Panc1 (cell line): Measurements from ENCODE around the gene PANK1. TPM values are rescaled to one million over a fixed set of nuclear protein-coding genes. Genes with fewer than 3 reads are reported as not detected.

Source experiments
- ATAC-seq: fragments of 200-7000 bp; cut with Tn5 transposase; 2 replicates; pipeline ENCODE4 v1.9.1; 2020; ENCODE audit warnings: mild to moderate bottlenecking, moderate library complexity
- BruUV-seq: library from RNA; stranded (reverse); fragments of 400-500 nt; replicated peaks from 2 replicates; lab custom pipeline; 2021; lab: Mats Ljungman, UMichigan
- CTCF ChIA-PET: fragments of 300-600 bp; sonication (Branson Sonifier 250); formaldehyde crosslinking; loops from one replicate; lab custom pipeline; 2022; ENCODE audit warnings: antibody characterized with exemption; lab: Charles Lee
- POLR2A ChIA-PET: fragments of 300-600 bp; sonication (Branson Sonifier 250); formaldehyde crosslinking; loops from one replicate; lab custom pipeline; 2022; ENCODE audit warnings: antibody characterized with exemption; lab: Charles Lee
- DNase-seq: peaks from one replicate; pipeline ENCODE4 v3.0.0-alpha.2; 2010; ENCODE audit warnings: low read depth, low spot score
- H3K27ac ChIP-seq: 2 replicates; pipeline ENCODE4 v1.5.1; 2011; ENCODE audit warnings: mild to moderate bottlenecking, low read length, inconsistent platforms
- H3K27me3 ChIP-seq: fragments of 200-500 bp; sonication (Bioruptor generic); 2 replicates; pipeline ENCODE4 v1.6.0; 2014; ENCODE audit warnings: low read length, inconsistent platforms; ENCODE audit not compliant: control insufficient read depth, insufficient read depth
- H3K36me3 ChIP-seq: fragments of 200-500 bp; sonication (Bioruptor generic); 2 replicates; pipeline ENCODE4 v1.5.1; 2014; ENCODE audit warnings: inconsistent platforms, mild to moderate bottlenecking, low read length, moderate library complexity; ENCODE audit not compliant: control insufficient read depth, insufficient read depth
- H3K4me1 ChIP-seq: 2 replicates; pipeline ENCODE4 v1.5.1; 2011; ENCODE audit warnings: inconsistent platforms, mild to moderate bottlenecking, low read length, moderate library complexity; ENCODE audit not compliant: control insufficient read depth, insufficient read depth
- H3K4me3 ChIP-seq, 2 experiments: 2 replicates each; pipeline ENCODE4 v1.5.1; 2011 to 2012; ENCODE audit warnings: low read depth in 2 of 2, low read length in 2 of 2, mild to moderate bottlenecking in 2 of 2, inconsistent platforms in 1 of 2, moderate library complexity in 1 of 2
- H3K9me3 ChIP-seq: fragments of 200-500 bp; sonication (Bioruptor generic); 2 replicates; pipeline ENCODE4 v1.5.1; 2014; ENCODE audit warnings: low read depth, mild to moderate bottlenecking, inconsistent platforms, low read length, moderate library complexity; ENCODE audit not compliant: control insufficient read depth, insufficient read depth
- CTCF ChIP-seq: fragments of 450-650 bp; IDR thresholded peaks from 2 replicates; pipeline ENCODE4 v1.5.1; 2017; ENCODE audit warnings: mild to moderate bottlenecking
- POLR2AphosphoS5 ChIP-seq: IDR thresholded peaks from 2 replicates; pipeline ENCODE4 v1.6.1; 2012; ENCODE audit warnings: mild to moderate bottlenecking, low read depth, low read length, moderate library complexity
- REST ChIP-seq, 2 experiments: IDR thresholded peaks; 2 replicates each; pipeline ENCODE4 v1.6.1; 2011 to 2012; ENCODE audit warnings: low read depth in 2 of 2, control low read depth in 1 of 2, low read length in 1 of 2, mild to moderate bottlenecking in 1 of 2, moderate library complexity in 1 of 2; ENCODE audit not compliant: insufficient read depth in 1 of 2
- SIN3A ChIP-seq: IDR thresholded peaks from 2 replicates; pipeline ENCODE4 v1.6.1; 2012; ENCODE audit warnings: low read depth, mild to moderate bottlenecking, low read length, moderate library complexity, borderline replicate concordance; ENCODE audit not compliant: insufficient read depth
- TCF7L2 ChIP-seq: IDR thresholded peaks from 2 replicates; pipeline ENCODE4 v1.6.1; 2011; ENCODE audit warnings: mild to moderate bottlenecking, low read depth, low read length, inconsistent platforms
- in situ Hi-C: cut with HindIII; loops from 2 replicates; pipeline ENCODE4 v1.10.0; 2016; ENCODE audit warnings: low sequenced_read_pairs, low pct_unique_long_range_greater_than_20kb
- intact Hi-C: fragments of 100-400 bp; cut with micrococcal nuclease; formaldehyde crosslinking; loops from one replicate; pipeline ENCODE4 v1.10.0; 2022; ENCODE audit not compliant: unreplicated experiment
- total RNA-seq: library from RNA; stranded (reverse); gene quantifications from one replicate; pipeline ENCODE4 v1.2.1, GENCODE V29; 2021; ENCODE audit not compliant: unreplicated experiment

The PANK1 gene
- total RNA-seq, 1 experiment from 2014 or later, result 11.0 TPM

GRCh38 chr10:89552213-89552612 is 92.8 kb downstream of the PANK1 start:
- DNase-seq (no peak), ATAC-seq (no peak)
- H3K4me3 ChIP-seq, result no peak overlapping the region
- intact Hi-C loops, result no loop called here
- in situ Hi-C loops, result no loop called here
- no peaks in the 10 kb centered on the region for H3K36me3 ChIP-seq
- TF ChIP-seq CTCF, result no peak
- TF ChIP-seq POLR2AphosphoS5, result no peak
- no peak for TF ChIP-seq TCF7L2
- TF ChIP-seq REST (IDR thresholded peaks at IDR 0.05; ENCODE audit: insufficient read depth in 1 of 2, low read depth in 2 of 2, low read length in 1 of 2), result no peak
- TF ChIP-seq SIN3A, result no peak
- ChIA-PET CTCF (interaction anchor here (0.8 kb wide), 1 partner anchor 43 kb away, joined by 3 read pairs; no protein-coding TSS in a partner anchor), POLR2A (no interaction called here)
- no peaks in the 10 kb centered on the region for H3K9me3 ChIP-seq
- H3K27me3 ChIP-seq, result no peaks in the 10 kb centered on the region; the same call in 1 of the 2 replicates
- BruUV-seq, result no TSS peak
- no peaks in the 10 kb centered on the region for H3K4me1 ChIP-seq
- no peak overlapping the region for H3K27ac ChIP-seq

- Histone ChIP-seq H3K4me3 (no peak overlapping the region), H3K27me3 (no peaks in the 10 kb centered on the region; the same call in 1 of the 2 replicates), H3K9me3 (no peaks in the 10 kb centered on the region), H3K27ac (no peak overlapping the region), H3K36me3 (no peaks in the 10 kb centered on the region), H3K4me1 (no peaks in the 10 kb centered on the region)
- BruUV-seq, result no TSS peak
- intact Hi-C loops, result no loop called here
- ATAC-seq, result no peak
- ChIA-PET POLR2A (no interaction called here), CTCF (interaction anchor here (0.6 kb wide), 1 partner anchor 1330 kb away, joined by 6 read pairs; no protein-coding TSS in a partner anchor)
- in situ Hi-C loops, result no loop called here
- no peak for DNase-seq
- TF ChIP-seq CTCF, result no peak
- TF ChIP-seq SIN3A, result no peak
- no peak for TF ChIP-seq POLR2AphosphoS5
- no peak for TF ChIP-seq REST (IDR thresholded peaks at IDR 0.05; ENCODE audit: insufficient read depth in 1 of 2, low read depth in 2 of 2, low read length in 1 of 2)
- no peak for TF ChIP-seq TCF7L2
Measured at GRCh38 chr10:89550509-89550908, 94.5 kb downstream of the PANK1 start.
